ENCODE data around the gene KMT2C.

DNA sequence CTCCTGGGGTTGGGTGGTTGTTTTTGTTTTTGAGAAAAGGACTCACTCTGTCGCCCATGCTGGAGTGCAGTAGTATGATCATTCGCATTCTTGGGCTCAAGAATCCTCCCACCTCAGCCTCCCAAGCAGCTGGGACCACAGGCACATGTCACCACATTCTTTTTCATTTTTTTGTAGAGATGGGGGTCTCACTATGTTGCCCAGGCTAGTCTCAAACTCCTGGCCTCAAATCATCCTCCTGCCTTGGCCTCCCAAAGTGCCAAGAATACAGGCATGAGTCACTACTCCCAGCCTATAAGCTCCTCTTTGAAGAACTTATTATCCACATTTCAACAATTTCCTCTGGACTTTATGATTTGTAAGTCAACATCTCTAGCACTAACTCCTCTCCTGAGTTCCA, 102.7 kb downstream of the KMT2C start:
- TF ChIP-seq, protein P1, sequence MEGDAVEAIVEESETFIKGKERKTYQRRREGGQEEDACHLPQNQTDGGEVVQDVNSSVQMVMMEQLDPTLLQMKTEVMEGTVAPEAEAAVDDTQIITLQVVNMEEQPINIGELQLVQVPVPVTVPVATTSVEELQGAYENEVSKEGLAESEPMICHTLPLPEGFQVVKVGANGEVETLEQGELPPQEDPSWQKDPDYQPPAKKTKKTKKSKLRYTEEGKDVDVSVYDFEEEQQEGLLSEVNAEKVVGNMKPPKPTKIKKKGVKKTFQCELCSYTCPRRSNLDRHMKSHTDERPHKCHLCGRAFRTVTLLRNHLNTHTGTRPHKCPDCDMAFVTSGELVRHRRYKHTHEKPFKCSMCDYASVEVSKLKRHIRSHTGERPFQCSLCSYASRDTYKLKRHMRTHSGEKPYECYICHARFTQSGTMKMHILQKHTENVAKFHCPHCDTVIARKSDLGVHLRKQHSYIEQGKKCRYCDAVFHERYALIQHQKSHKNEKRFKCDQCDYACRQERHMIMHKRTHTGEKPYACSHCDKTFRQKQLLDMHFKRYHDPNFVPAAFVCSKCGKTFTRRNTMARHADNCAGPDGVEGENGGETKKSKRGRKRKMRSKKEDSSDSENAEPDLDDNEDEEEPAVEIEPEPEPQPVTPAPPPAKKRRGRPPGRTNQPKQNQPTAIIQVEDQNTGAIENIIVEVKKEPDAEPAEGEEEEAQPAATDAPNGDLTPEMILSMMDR (IDR thresholded peaks at IDR 0.05) = no peak
- TF ChIP-seq POLR2A (IDR thresholded peaks at IDR 0.05) = no peak
